Renal pelvis (tissue), 4 donors: ENCODE results near the gene TMEM215. TPM values are rescaled to one million over a fixed set of nuclear protein-coding genes. Genes with fewer than 3 reads are reported as not detected.

Source experiments
- DNase-seq: peaks from one replicate; pipeline ENCODE4 v3.0.0-alpha.2; 2013
- polyA plus RNA-seq, 3 donors: library from polyadenylated mRNA; unstranded; fragments of 120-200 nt; gene quantifications; one replicate each; pipeline ENCODE4 v1.2.1, GENCODE V29; 2013; ENCODE audit not compliant: insufficient read length in 3 of 3

Gene TMEM215
- polyA plus RNA-seq, 3 donors: 0.05 to 0.15 (median 0.10) TPM

GRCh38 chr9:32828861-32829260, 45.5 kb downstream of the TMEM215 start:
- no peak for DNase-seq

GRCh38 chr9:32832346-32832745, 49.0 kb downstream of the TMEM215 start:
- DNase-seq: no peak

Other genes starting within 250 kb of the TMEM215 start
- 10 to 100 TPM; 16.0 to 19.5 (median 17.7) TPM for gene SMIM27, start 231.2 kb upstream of the TMEM215 start, polyA plus RNA-seq
- 10 to 100 TPM; 25.4 to 32.1 (median 31.1) TPM for gene TOPORS, start 231.0 kb upstream of the TMEM215 start, polyA plus RNA-seq
- 10 to 100 TPM; 62.8 to 82.8 (median 78.4) TPM for gene NDUFB6, start 210.4 kb upstream of the TMEM215 start, polyA plus RNA-seq
- gene TAF1L, start 147.9 kb upstream of the TMEM215 start, polyA plus RNA-seq: under 1 TPM; 0.07 to 0.13 (median 0.09) TPM
- 10 to 100 TPM; 43.6 to 53.1 (median 45.5) TPM for gene APTX, start 218.1 kb downstream of the TMEM215 start, polyA plus RNA-seq
- 100 to 1,000 TPM; 209 to 268 (median 237) TPM for gene DNAJA1, start 241.7 kb downstream of the TMEM215 start, polyA plus RNA-seq